ENCODE data around the gene ATP8A2. TPM values are rescaled to one million over a fixed set of nuclear protein-coding genes. Genes with fewer than 3 reads are reported as not detected.

The ATP8A2 gene
- total RNA-seq, 2 experiments from 2014 or later: 0.22 to 0.42 TPM

DNA sequence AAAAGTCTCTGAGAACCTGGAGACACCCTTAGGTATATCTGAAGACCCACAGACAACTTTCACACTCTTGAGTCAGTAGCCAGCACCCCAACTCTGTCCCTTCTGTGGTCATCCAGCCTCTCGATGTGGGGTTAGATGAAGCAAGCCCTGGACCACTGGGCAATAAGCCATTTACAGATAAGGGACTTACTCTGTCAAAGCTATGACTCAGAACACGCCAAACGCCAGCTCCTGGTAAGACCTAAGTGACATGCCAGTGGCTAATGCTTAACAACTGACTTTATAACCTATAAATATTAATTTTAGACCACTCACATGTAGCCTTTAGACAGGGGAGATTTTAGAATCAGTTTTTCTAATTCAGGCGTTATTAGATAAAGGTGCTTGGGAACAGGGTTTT, 594.3 kb downstream of the ATP8A2 start:
- Mint-ChIP-seq H3K36me3 (ENCODE audit: low read depth) (no peaks in the 10 kb centered on the region), H3K27me3 (no peaks in the 10 kb centered on the region), H3K4me3 (no peak overlapping the region), H3K27ac (no peak overlapping the region), H3K9me3 (no peaks in the 10 kb centered on the region), H3K4me1 (peaks cover 5% of the 10 kb centered on the region)
- DNase-seq: no peak
- ChIA-PET CTCF (no interaction called here), POLR2A (no interaction called here)

DNA sequence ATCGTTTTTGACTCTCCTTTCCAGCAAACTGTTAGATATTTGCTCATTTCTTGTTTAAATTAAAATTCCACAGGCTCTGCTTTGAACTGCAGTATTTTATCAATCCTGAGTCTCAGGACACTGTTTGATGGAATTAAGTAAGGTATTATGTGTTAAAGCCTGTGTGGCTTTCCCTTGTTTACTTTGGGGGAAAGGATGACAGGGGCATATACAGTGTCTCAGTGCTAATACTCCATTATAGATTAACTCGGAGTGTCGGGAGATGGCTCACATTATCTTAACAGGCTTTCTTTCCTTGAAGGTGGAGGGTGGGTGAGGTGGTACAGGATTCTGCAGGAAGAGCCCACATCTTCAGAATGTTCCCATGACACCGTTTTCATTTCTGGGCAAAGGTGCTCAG, 595.4 kb downstream of the ATP8A2 start:
- H3K9me3 Mint-ChIP-seq: no peaks in the 10 kb centered on the region
- ChIA-PET CTCF (interaction anchor here (0.6 kb wide), 1 partner anchor 147 kb away, joined by 4 read pairs; no protein-coding TSS in a partner anchor), POLR2A (no interaction called here)
- H3K27ac Mint-ChIP-seq: no peak overlapping the region
- no peaks in the 10 kb centered on the region for H3K27me3 Mint-ChIP-seq
- peaks cover 14% of the 10 kb centered on the region for H3K4me1 Mint-ChIP-seq
- DNase-seq: no peak
- no peak overlapping the region for H3K4me3 Mint-ChIP-seq
- H3K36me3 Mint-ChIP-seq (ENCODE audit: low read depth): no peaks in the 10 kb centered on the region

DNA sequence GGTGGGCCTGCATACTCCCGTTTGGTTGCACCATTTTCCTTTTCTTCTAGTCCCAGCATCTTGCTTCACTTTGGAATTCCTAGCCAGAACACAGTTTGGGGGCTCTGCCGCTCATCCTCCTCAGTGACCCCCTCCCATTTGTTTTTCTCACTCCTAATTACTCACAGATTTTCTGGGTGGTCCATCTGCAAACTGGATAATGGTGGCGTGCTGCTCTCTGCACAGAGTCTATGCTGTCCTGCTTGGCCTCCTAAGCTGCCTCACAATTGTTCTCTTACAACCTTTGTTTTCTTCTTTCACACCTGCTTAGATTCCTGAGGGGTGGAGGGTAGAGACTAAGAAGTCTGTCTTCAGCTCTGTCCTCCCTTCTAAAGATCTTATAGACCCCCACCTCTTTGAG, 599.3 kb downstream of the ATP8A2 start:
- peaks cover 40% of the 10 kb centered on the region for H3K4me1 Mint-ChIP-seq
- DNase-seq: no peak
- H3K27ac Mint-ChIP-seq: peak overlapping the region; percentile 51
- no peak overlapping the region for H3K4me3 Mint-ChIP-seq
- H3K36me3 Mint-ChIP-seq (ENCODE audit: low read depth): no peaks in the 10 kb centered on the region
- ChIA-PET POLR2A (no interaction called here), CTCF (interaction anchor here (1.3 kb wide), 2 partner anchors 23 to 69 kb away, joined by 3 read pairs; no protein-coding TSS in a partner anchor)
- H3K9me3 Mint-ChIP-seq: no peaks in the 10 kb centered on the region
- H3K27me3 Mint-ChIP-seq: no peaks in the 10 kb centered on the region

DNA sequence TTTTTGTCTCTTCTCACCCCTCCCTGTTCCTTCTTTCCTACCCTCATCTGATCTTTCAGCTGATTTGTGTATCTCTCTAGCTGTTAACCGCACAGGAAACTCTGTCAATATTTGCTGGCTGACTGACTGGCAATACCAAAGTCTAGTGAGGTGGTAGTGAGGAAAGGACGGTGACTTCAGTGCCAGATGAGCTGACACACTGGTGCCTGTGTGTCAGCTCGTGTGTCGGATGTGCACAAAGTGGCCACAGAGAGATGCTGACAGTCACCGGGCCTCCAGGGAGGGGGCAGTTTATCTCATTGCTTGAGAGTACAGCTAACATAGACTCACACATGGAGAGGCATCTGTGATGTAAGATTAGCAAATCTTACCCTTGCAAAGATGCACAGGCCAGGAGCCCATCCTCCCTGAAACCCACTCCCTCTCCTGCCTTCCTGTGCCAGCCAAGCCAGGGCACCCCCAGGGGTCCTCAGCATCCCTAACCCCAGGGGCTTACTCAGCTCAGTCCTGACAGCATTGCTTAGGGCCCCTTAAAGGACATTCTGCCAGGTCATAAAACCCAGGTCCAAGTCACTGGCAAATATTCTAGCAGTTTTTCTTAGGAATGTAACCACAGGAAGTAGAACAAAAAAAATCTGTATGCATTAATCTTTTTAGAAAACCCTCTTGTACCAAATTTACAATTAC, 599.8 kb downstream of the ATP8A2 start:
- Mint-ChIP-seq H3K4me3 (no peak overlapping the region), H3K27me3 (no peaks in the 10 kb centered on the region), H3K9me3 (no peaks in the 10 kb centered on the region), H3K36me3 (ENCODE audit: low read depth) (no peaks in the 10 kb centered on the region), H3K4me1 (peaks cover 40% of the 10 kb centered on the region), H3K27ac (peak overlapping the region; percentile 51)
- DNase-seq: peak; percentile 40
- ChIA-PET CTCF (interaction anchor here (1.3 kb wide), 2 partner anchors 24 to 70 kb away, joined by 3 read pairs; no protein-coding TSS in a partner anchor), POLR2A (no interaction called here)

DNA sequence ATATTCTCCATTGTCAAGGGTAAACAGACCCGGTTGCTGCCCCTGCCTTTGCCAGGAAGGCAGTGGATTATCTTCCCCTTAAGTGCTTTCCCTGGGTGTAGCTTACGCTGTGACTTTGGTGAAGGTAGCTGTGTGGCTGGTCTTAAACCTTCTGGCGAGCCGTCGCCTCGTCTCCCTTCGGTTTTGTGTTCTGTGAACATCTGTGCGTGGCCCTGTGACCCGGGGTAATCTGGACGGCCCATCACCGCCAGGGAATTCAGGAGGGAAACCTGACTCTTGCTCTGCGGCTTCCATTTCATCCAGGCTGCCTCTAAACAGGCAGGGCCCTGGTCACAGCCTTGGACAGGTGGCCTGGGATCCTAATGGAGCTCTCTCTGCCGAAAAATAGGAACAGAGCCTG, 601.3 kb downstream of the ATP8A2 start:
- POLR2A ChIA-PET: no interaction called here
- H3K27me3 Mint-ChIP-seq: peaks cover 4% of the 10 kb centered on the region
- H3K36me3 Mint-ChIP-seq (ENCODE audit: low read depth): no peaks in the 10 kb centered on the region
- peaks cover 46% of the 10 kb centered on the region for H3K4me1 Mint-ChIP-seq
- DNase-seq: no peak
- CTCF ChIA-PET: interaction anchor here (0.7 kb wide), 1 partner anchor 405 kb away, joined by 3 read pairs; no protein-coding TSS in a partner anchor
- H3K4me3 Mint-ChIP-seq: no peak overlapping the region
- H3K9me3 Mint-ChIP-seq: no peaks in the 10 kb centered on the region
- H3K27ac Mint-ChIP-seq: peak overlapping the region; percentile 81

DNA sequence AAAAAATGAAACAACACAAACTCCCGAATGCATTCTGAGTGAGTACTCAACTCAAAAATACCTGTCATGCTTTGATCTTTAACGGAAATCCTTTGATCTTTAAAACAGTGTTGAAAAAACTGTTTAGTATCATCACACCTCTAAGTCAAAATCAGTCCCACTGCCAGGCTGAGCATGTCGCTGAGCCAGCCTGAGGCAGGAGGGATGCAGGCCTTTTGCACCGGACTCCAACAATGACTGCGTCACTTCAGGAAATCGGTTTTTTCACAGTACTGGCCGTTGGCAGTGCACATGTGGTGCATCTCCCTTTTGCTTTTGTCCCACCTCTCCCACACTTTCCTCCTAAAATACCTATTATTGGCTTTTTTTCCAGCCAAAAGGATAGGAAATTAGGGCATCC, 601.8 kb downstream of the ATP8A2 start:
- H3K4me1 Mint-ChIP-seq: peaks cover 46% of the 10 kb centered on the region
- H3K9me3 Mint-ChIP-seq: no peaks in the 10 kb centered on the region
- DNase-seq: no peak
- H3K36me3 Mint-ChIP-seq (ENCODE audit: low read depth): no peaks in the 10 kb centered on the region
- peaks cover 4% of the 10 kb centered on the region for H3K27me3 Mint-ChIP-seq
- CTCF ChIA-PET: no interaction called here
- H3K4me3 Mint-ChIP-seq: no peak overlapping the region
- POLR2A ChIA-PET: no interaction called here
- H3K27ac Mint-ChIP-seq: peak overlapping the region; percentile 81

DNA sequence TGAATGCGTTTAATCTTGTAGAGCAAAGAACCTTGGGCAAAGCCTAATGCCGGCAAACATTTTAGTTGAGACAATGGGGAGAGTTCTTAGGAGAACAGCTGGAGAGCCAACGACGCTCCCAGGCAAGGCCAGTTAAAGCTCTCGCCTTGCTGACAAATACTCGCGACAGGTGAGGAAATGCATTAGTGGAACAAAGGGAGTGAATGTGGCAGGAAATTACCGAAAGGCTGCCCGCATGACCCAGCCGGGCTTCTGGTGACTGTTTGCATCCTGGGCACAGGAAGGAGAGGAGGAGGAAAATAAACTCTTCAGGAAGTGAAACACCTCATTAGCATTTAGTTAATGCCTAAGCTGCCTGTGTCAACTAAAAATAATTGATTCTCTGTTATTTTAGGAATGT, 605.4 kb downstream of the ATP8A2 start:
- Mint-ChIP-seq H3K4me3 (no peak overlapping the region), H3K4me1 (peaks cover 31% of the 10 kb centered on the region), H3K27me3 (peaks cover 4% of the 10 kb centered on the region), H3K36me3 (ENCODE audit: low read depth) (no peaks in the 10 kb centered on the region), H3K9me3 (no peaks in the 10 kb centered on the region), H3K27ac (no peak overlapping the region)
- DNase-seq: no peak
- CTCF ChIA-PET: no interaction called here
- POLR2A ChIA-PET: no interaction called here

DNA sequence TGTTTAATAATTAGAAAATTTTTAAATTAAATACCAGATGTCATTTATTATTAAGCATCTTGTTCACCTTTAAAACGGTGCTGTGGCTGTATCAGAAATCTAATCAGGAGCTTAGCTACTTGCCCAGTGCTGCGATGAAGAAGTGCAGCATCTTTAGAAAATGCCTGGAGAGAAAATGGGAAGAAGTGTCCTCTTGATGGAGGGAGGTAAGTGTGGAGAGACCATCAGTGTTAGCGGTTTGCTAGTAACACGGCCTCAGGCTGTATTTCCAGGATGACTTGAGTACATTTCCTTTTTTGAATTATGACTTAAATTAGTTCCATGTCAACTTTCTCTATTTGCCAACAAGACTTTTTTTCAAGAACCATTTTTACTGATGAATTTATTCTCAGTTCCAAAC, 605.9 kb downstream of the ATP8A2 start:
- Mint-ChIP-seq H3K27ac (no peak overlapping the region), H3K9me3 (no peaks in the 10 kb centered on the region), H3K36me3 (ENCODE audit: low read depth) (no peaks in the 10 kb centered on the region), H3K4me3 (no peak overlapping the region), H3K4me1 (peaks cover 27% of the 10 kb centered on the region), H3K27me3 (peaks cover 4% of the 10 kb centered on the region)
- no peak for DNase-seq
- ChIA-PET CTCF (no interaction called here), POLR2A (no interaction called here)

DNA sequence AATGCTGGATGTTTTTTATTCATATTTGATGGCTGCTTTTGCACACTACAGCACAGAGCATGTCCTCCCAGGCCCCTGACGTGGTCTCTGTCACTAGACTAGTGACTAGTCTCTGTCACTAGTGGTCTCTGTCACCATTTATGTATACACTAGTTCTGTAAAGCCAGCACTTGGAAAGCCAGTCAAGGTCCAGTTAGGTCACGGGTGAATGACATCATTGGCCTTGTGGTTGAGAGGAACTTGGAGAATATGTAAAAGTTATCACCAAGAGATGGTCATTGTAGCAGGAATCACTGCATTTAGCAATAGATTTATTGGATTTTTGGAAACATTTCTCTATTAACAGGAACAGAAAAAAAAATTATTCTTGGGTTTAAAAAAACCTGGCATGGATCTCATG, 607.2 kb downstream of the ATP8A2 start:
- Mint-ChIP-seq H3K9me3 (no peaks in the 10 kb centered on the region), H3K4me1 (peaks cover 16% of the 10 kb centered on the region), H3K27me3 (peaks cover 4% of the 10 kb centered on the region), H3K4me3 (no peak overlapping the region), H3K36me3 (ENCODE audit: low read depth) (no peaks in the 10 kb centered on the region), H3K27ac (no peak overlapping the region)
- ChIA-PET POLR2A (no interaction called here), CTCF (no interaction called here)
- DNase-seq: no peak

DNA sequence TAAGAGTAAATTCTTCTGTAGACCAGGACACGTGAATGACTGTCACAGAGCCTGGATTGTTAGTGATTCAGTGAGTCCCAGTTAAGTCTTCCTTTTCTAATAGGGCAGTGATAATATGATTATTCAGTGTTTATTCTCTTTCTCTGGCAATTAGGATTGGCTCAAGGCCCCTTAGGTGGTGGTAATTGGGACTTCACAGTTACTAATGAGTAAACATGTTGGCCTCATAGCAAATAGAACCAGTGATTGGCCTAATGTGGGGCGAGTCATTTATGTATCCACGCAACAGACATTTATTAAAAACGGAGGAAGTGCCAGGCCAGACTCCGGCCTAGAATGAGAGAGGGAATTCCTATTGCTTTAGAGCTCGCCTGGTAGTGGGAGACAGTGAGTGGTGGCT, 607.6 kb downstream of the ATP8A2 start:
- Mint-ChIP-seq H3K36me3 (ENCODE audit: low read depth) (no peaks in the 10 kb centered on the region), H3K4me3 (no peak overlapping the region), H3K4me1 (peaks cover 12% of the 10 kb centered on the region), H3K9me3 (no peaks in the 10 kb centered on the region), H3K27me3 (peaks cover 4% of the 10 kb centered on the region), H3K27ac (no peak overlapping the region)
- DNase-seq: no peak
- POLR2A ChIA-PET: no interaction called here
- CTCF ChIA-PET: no interaction called here

DNA sequence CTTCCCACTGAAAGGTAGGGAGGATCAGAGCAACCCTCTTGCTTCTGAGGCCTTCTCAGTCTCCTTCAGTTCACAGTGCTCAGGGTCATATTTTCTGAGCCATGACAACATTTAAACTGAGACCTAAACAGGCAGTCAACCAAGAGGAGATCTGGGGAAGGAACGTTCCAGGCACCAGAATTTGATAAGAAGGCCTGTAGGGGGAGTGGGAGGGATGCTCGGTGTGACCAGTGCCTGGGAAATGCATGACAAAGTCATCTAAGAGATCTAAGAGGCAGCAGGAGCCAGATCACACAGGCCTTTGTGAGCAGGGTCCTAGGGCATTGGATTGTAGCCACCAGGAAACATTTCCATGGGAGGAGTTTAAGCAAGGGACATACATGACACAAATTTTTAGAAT, 608.5 kb downstream of the ATP8A2 start:
- Mint-ChIP-seq H3K27ac (no peak overlapping the region), H3K27me3 (peaks cover 4% of the 10 kb centered on the region), H3K36me3 (ENCODE audit: low read depth) (no peaks in the 10 kb centered on the region), H3K4me3 (no peak overlapping the region), H3K4me1 (peaks cover 6% of the 10 kb centered on the region), H3K9me3 (peaks cover 1% of the 10 kb centered on the region)
- CTCF ChIA-PET: no interaction called here
- no peak for DNase-seq
- POLR2A ChIA-PET: no interaction called here

DNA sequence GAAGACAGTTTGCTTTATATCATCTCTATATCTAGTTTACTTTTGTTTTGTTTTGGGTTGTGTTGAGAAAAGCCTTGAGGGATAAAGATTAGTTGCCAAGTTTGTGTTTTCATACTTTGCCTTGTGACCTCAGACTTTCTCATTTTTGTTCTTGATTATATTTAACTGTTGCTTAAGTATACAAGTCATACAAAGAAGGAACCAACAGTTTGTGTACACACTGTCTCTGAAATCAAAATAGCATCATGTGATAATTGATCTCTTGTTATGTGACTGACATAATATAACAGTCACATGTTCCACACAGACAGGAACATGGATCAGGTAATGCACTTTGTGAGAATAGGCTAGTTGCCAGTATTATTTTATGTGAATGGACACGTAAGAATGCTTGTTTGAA, 609.3 kb downstream of the ATP8A2 start:
- Mint-ChIP-seq H3K4me3 (no peak overlapping the region), H3K27me3 (peaks cover 4% of the 10 kb centered on the region), H3K27ac (no peak overlapping the region), H3K36me3 (ENCODE audit: low read depth) (no peaks in the 10 kb centered on the region), H3K9me3 (peaks cover 2% of the 10 kb centered on the region), H3K4me1 (peaks cover 6% of the 10 kb centered on the region)
- POLR2A ChIA-PET: no interaction called here
- no peak for DNase-seq
- CTCF ChIA-PET: no interaction called here

DNA sequence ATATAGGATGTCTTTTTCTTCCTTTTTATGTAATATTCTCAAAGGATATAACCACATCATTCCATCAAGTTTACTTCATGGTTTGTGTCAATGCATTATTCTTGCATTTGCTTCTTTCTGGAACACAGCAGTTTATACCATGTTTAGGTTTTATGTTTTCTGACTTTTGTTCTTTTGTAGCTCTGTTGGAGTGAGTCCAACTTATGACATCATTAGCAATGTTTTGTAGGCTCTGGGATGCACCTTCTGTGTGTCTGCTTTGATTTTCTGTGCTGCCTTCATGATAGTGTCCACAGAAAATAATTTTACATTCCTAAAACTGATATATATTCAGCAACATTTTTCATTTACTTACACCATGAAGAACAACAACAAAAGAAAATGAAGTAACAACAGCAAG, 611.1 kb downstream of the ATP8A2 start:
- Mint-ChIP-seq H3K27me3 (no peaks in the 10 kb centered on the region), H3K36me3 (ENCODE audit: low read depth) (no peaks in the 10 kb centered on the region), H3K4me1 (no peaks in the 10 kb centered on the region), H3K4me3 (no peak overlapping the region), H3K27ac (no peak overlapping the region), H3K9me3 (peaks cover 2% of the 10 kb centered on the region)
- CTCF ChIA-PET: no interaction called here
- POLR2A ChIA-PET: no interaction called here
- DNase-seq: no peak

DNA sequence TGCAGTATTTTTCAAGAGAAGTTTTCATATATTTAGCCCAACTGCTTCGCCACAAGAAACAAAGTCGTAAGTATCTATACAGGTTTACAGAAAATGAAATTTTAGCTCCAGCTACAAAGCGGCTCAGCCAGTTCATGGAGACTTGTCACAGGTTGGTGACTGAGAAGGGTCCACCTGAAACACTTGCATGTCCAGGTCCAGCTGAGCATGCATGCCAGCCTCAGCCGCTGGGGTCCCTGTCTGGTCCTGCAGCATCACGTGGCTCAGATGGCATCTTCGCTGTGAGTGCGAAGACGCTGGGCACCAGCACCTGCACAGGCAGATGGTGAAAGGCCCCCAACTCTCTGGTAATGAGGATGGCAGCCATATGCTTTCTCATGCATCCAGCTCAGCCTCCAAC, 616.2 kb downstream of the ATP8A2 start:
- peaks cover 3% of the 10 kb centered on the region for H3K4me1 Mint-ChIP-seq
- no peak overlapping the region for H3K27ac Mint-ChIP-seq
- CTCF ChIA-PET: interaction anchor here (1.1 kb wide), 1 partner anchor 29 kb away, joined by 3 read pairs; no protein-coding TSS in a partner anchor
- H3K36me3 Mint-ChIP-seq (ENCODE audit: low read depth): no peaks in the 10 kb centered on the region
- peaks cover 2% of the 10 kb centered on the region for H3K9me3 Mint-ChIP-seq
- no peak overlapping the region for H3K4me3 Mint-ChIP-seq
- no peaks in the 10 kb centered on the region for H3K27me3 Mint-ChIP-seq
- POLR2A ChIA-PET: no interaction called here
- DNase-seq: no peak

Measured in activated CD4-positive, alpha-beta T cell treated with anti-CD3 and anti-CD28 coated beads, Interleukin-2, amount 10 ng/mL, durations not matched to agents 7 days and 5 days (primary cell).